Measurements from ENCODE around the gene SDR9C7. TPM values are rescaled to one million over a fixed set of nuclear protein-coding genes. Genes with fewer than 3 reads are reported as not detected.
"Not testable (repeated sequence)": the region's sequence is repeated elsewhere in the genome, so short reads cannot be mapped to it uniquely, and the experiment has no call there.

SDR9C7 gene
- total and polyA plus RNA-seq, 2 donors (not counting 1 experiment from before 2014, with no cell fraction given): not detected

GRCh38 chr12:56978397-56979138 is 44.4 kb upstream of the SDR9C7 start:
- no peak overlapping the region for H3K4me3 ChIP-seq (replicated peaks in 1 of 4; ENCODE audit: control extremely low read depth in 1 of 4, insufficient read depth in 1 of 4, low read depth in 3 of 4, low read length in 4 of 4)
- H3K9me3 ChIP-seq (ENCODE audit: control insufficient read depth, insufficient read depth, low read depth, low read length): no peaks in the 10 kb centered on the region
- no peaks in the 10 kb centered on the region for H4K20me1 ChIP-seq (ENCODE audit: control insufficient read depth, extremely low read depth, insufficient read depth, low read length)
- H3K27ac ChIP-seq (ENCODE audit: insufficient read depth, low read length): no peak overlapping the region
- no peaks in the 10 kb centered on the region for H3K36me3 ChIP-seq (ENCODE audit: control insufficient read depth, insufficient read depth, low read length)
- H3K9ac ChIP-seq (ENCODE audit: insufficient read depth, low read length): no peak overlapping the region
- no peaks in the 10 kb centered on the region for H3K79me2 ChIP-seq (ENCODE audit: control insufficient read depth, insufficient read depth, low read length)
- no peaks in the 10 kb centered on the region for H3K4me1 ChIP-seq (ENCODE audit: control insufficient read depth, extremely low read depth, insufficient read depth, low read length)
- no peak overlapping the region for H3K4me2 ChIP-seq (ENCODE audit: extremely low read depth, insufficient read depth, low read length)
- TF ChIP-seq CTCF (conservative IDR thresholded peaks at IDR 0.05 in 1 of 2, IDR thresholded peaks at IDR 0.05 in 1 of 2; ENCODE audit: low read depth in 1 of 2, low read length in 2 of 2): no peak
- no peak for TF ChIP-seq EZH2 (IDR thresholded peaks at IDR 0.05; ENCODE audit: low read length, missing control alignments)
- H3K27me3 ChIP-seq (ENCODE audit: control insufficient read depth, insufficient read depth, low read length): no peaks in the 10 kb centered on the region
- no peak for DNase-seq (ENCODE audit: low read depth in 2 of 2)
- no peak overlapping the region for H2AFZ ChIP-seq (ENCODE audit: low read length)

- H3K9me3 ChIP-seq (ENCODE audit: control insufficient read depth, insufficient read depth, low read depth, low read length); H3K4me2 ChIP-seq (ENCODE audit: extremely low read depth, insufficient read depth, low read length); H3K27me3 ChIP-seq (ENCODE audit: control insufficient read depth, insufficient read depth, low read length); H3K4me3 ChIP-seq (replicated peaks in 1 of 4; ENCODE audit: control extremely low read depth in 1 of 4, insufficient read depth in 1 of 4, low read depth in 3 of 4, low read length in 4 of 4); H3K79me2 ChIP-seq (ENCODE audit: control insufficient read depth, insufficient read depth, low read length); H3K4me1 ChIP-seq (ENCODE audit: control insufficient read depth, extremely low read depth, insufficient read depth, low read length); H3K27ac ChIP-seq (ENCODE audit: insufficient read depth, low read length); DNase-seq (ENCODE audit: low read depth in 2 of 2); H3K36me3 ChIP-seq (ENCODE audit: control insufficient read depth, insufficient read depth, low read length); H2AFZ ChIP-seq (ENCODE audit: low read length); H4K20me1 ChIP-seq (ENCODE audit: control insufficient read depth, extremely low read depth, insufficient read depth, low read length); H3K9ac ChIP-seq (ENCODE audit: insufficient read depth, low read length): not testable (repeated sequence)
Measured at GRCh38 chr12:56977361-56977760, 43.2 kb upstream of the SDR9C7 start.

- not testable (repeated sequence) for H3K27me3 ChIP-seq (ENCODE audit: control insufficient read depth, insufficient read depth, low read length); H2AFZ ChIP-seq (ENCODE audit: low read length); H3K36me3 ChIP-seq (ENCODE audit: control insufficient read depth, insufficient read depth, low read length); DNase-seq (ENCODE audit: low read depth in 2 of 2); H3K9ac ChIP-seq (ENCODE audit: insufficient read depth, low read length); H3K4me3 ChIP-seq (replicated peaks in 1 of 4; ENCODE audit: control extremely low read depth in 1 of 4, insufficient read depth in 1 of 4, low read depth in 3 of 4, low read length in 4 of 4); H4K20me1 ChIP-seq (ENCODE audit: control insufficient read depth, extremely low read depth, insufficient read depth, low read length); H3K79me2 ChIP-seq (ENCODE audit: control insufficient read depth, insufficient read depth, low read length); H3K4me2 ChIP-seq (ENCODE audit: extremely low read depth, insufficient read depth, low read length); H3K4me1 ChIP-seq (ENCODE audit: control insufficient read depth, extremely low read depth, insufficient read depth, low read length); H3K27ac ChIP-seq (ENCODE audit: insufficient read depth, low read length); H3K9me3 ChIP-seq (ENCODE audit: control insufficient read depth, insufficient read depth, low read depth, low read length)
Measured at GRCh38 chr12:56974224-56974623, 40.0 kb upstream of the SDR9C7 start.

- H3K79me2 ChIP-seq (ENCODE audit: control insufficient read depth, insufficient read depth, low read length); H3K36me3 ChIP-seq (ENCODE audit: control insufficient read depth, insufficient read depth, low read length); H3K4me3 ChIP-seq (replicated peaks in 1 of 4; ENCODE audit: control extremely low read depth in 1 of 4, insufficient read depth in 1 of 4, low read depth in 3 of 4, low read length in 4 of 4); H3K9ac ChIP-seq (ENCODE audit: insufficient read depth, low read length); H3K27me3 ChIP-seq (ENCODE audit: control insufficient read depth, insufficient read depth, low read length); H3K9me3 ChIP-seq (ENCODE audit: control insufficient read depth, insufficient read depth, low read depth, low read length); H2AFZ ChIP-seq (ENCODE audit: low read length); H3K4me1 ChIP-seq (ENCODE audit: control insufficient read depth, extremely low read depth, insufficient read depth, low read length); H4K20me1 ChIP-seq (ENCODE audit: control insufficient read depth, extremely low read depth, insufficient read depth, low read length); H3K4me2 ChIP-seq (ENCODE audit: extremely low read depth, insufficient read depth, low read length); DNase-seq (ENCODE audit: low read depth in 2 of 2); H3K27ac ChIP-seq (ENCODE audit: insufficient read depth, low read length): not testable (repeated sequence)
Measured at GRCh38 chr12:56968910-56969309, 34.7 kb upstream of the SDR9C7 start.

- not testable (repeated sequence) for H3K79me2 ChIP-seq (ENCODE audit: control insufficient read depth, insufficient read depth, low read length); H3K4me2 ChIP-seq (ENCODE audit: extremely low read depth, insufficient read depth, low read length); H3K4me1 ChIP-seq (ENCODE audit: control insufficient read depth, extremely low read depth, insufficient read depth, low read length); H3K4me3 ChIP-seq (replicated peaks in 1 of 4; ENCODE audit: control extremely low read depth in 1 of 4, insufficient read depth in 1 of 4, low read depth in 3 of 4, low read length in 4 of 4); H3K9ac ChIP-seq (ENCODE audit: insufficient read depth, low read length); H4K20me1 ChIP-seq (ENCODE audit: control insufficient read depth, extremely low read depth, insufficient read depth, low read length); H3K27me3 ChIP-seq (ENCODE audit: control insufficient read depth, insufficient read depth, low read length); H3K9me3 ChIP-seq (ENCODE audit: control insufficient read depth, insufficient read depth, low read depth, low read length); H3K27ac ChIP-seq (ENCODE audit: insufficient read depth, low read length); H2AFZ ChIP-seq (ENCODE audit: low read length); DNase-seq (ENCODE audit: low read depth in 2 of 2); H3K36me3 ChIP-seq (ENCODE audit: control insufficient read depth, insufficient read depth, low read length)
Measured at GRCh38 chr12:56965997-56966642, 31.9 kb upstream of the SDR9C7 start.

- H3K9ac ChIP-seq (ENCODE audit: insufficient read depth, low read length); H4K20me1 ChIP-seq (ENCODE audit: control insufficient read depth, extremely low read depth, insufficient read depth, low read length); H3K36me3 ChIP-seq (ENCODE audit: control insufficient read depth, insufficient read depth, low read length); H3K4me2 ChIP-seq (ENCODE audit: extremely low read depth, insufficient read depth, low read length); H3K27ac ChIP-seq (ENCODE audit: insufficient read depth, low read length); DNase-seq (ENCODE audit: low read depth in 2 of 2); H3K27me3 ChIP-seq (ENCODE audit: control insufficient read depth, insufficient read depth, low read length); H3K4me1 ChIP-seq (ENCODE audit: control insufficient read depth, extremely low read depth, insufficient read depth, low read length); H2AFZ ChIP-seq (ENCODE audit: low read length); H3K79me2 ChIP-seq (ENCODE audit: control insufficient read depth, insufficient read depth, low read length); H3K4me3 ChIP-seq (replicated peaks in 1 of 4; ENCODE audit: control extremely low read depth in 1 of 4, insufficient read depth in 1 of 4, low read depth in 3 of 4, low read length in 4 of 4); H3K9me3 ChIP-seq (ENCODE audit: control insufficient read depth, insufficient read depth, low read depth, low read length): not testable (repeated sequence)
Measured at GRCh38 chr12:56965124-56965523, 30.9 kb upstream of the SDR9C7 start.
